Measurements from ENCODE around the gene MARCHF5. TPM values are rescaled to one million over a fixed set of nuclear protein-coding genes. Genes with fewer than 3 reads are reported as not detected.

Gene MARCHF5
- total RNA-seq, 6 donors from 2014 or later, result 8.4 to 56.5 (median 22.6) TPM

GRCh38 chr10:92303096-92303495 lies 12.1 kb downstream of the MARCHF5 start:
- Histone ChIP-seq H3K27me3 (no peaks in the 10 kb centered on the region), H3K4me1 (peaks cover 0 to 21% (median 1%) of the 10 kb centered on the region in 4 donors), H3K27ac (no peak overlapping the region), H3K9me3 (no peaks in the 10 kb centered on the region), H3K4me3 (no peak overlapping the region), H3K36me3 (peaks cover 0 to 6% (median 0%) of the 10 kb centered on the region in 4 donors)
- ATAC-seq (ENCODE audit: low FRiP score in 2 of 2), result no peak
- DNase-seq, result no peak
- no peak for TF ChIP-seq CTCF (IDR thresholded peaks at IDR 0.05)
- TF ChIP-seq POLR2AphosphoS5 (IDR thresholded peaks at IDR 0.05), result no peak
- TF ChIP-seq EP300 (IDR thresholded peaks at IDR 0.05), result no peak
- no peak for TF ChIP-seq POLR2A (IDR thresholded peaks at IDR 0.05)

GRCh38 chr10:92304061-92304460 lies 13.1 kb downstream of the MARCHF5 start:
- H3K4me1 ChIP-seq, result peaks cover 0 to 13% (median 1%) of the 10 kb centered on the region in 4 donors
- H3K9me3 ChIP-seq, result no peaks in the 10 kb centered on the region
- DNase-seq, result no peak
- 93 to 97% methylated on average over 1 of the region's 1 CpG for WGBS, 2 donors
- no peak for TF ChIP-seq POLR2AphosphoS5 (IDR thresholded peaks at IDR 0.05)
- TF ChIP-seq CTCF (IDR thresholded peaks at IDR 0.05), result no peak
- no peak for TF ChIP-seq POLR2A (IDR thresholded peaks at IDR 0.05)
- TF ChIP-seq EP300 (IDR thresholded peaks at IDR 0.05), result no peak
- peaks cover 0 to 6% (median 0%) of the 10 kb centered on the region in 4 donors for H3K36me3 ChIP-seq
- ATAC-seq (ENCODE audit: low FRiP score in 2 of 2), result no peak
- no peaks in the 10 kb centered on the region for H3K27me3 ChIP-seq
- no peak overlapping the region for H3K4me3 ChIP-seq
- H3K27ac ChIP-seq, result no peak overlapping the region

GRCh38 chr10:92305133-92306072 lies 14.4 kb downstream of the MARCHF5 start:
- DNase-seq, result no peak

GRCh38 chr10:92309272-92309671 lies 18.3 kb downstream of the MARCHF5 start:
- Histone ChIP-seq H3K9me3 (no peaks in the 10 kb centered on the region), H3K4me1 (peaks cover 0 to 6% (median 0%) of the 10 kb centered on the region in 4 donors), H3K36me3 (peaks cover 0 to 24% (median 2%) of the 10 kb centered on the region in 4 donors), H3K4me3 (no peak overlapping the region), H3K27me3 (no peaks in the 10 kb centered on the region), H3K27ac (no peak overlapping the region)
- 88 to 91% methylated on average over 1 of the region's 1 CpG for WGBS, 2 donors
- ATAC-seq (ENCODE audit: low FRiP score in 2 of 2), result no peak
- TF ChIP-seq EP300 (IDR thresholded peaks at IDR 0.05) (no peak), CTCF (IDR thresholded peaks at IDR 0.05) (no peak), POLR2A (IDR thresholded peaks at IDR 0.05) (no peak), POLR2AphosphoS5 (IDR thresholded peaks at IDR 0.05) (no peak)
- DNase-seq, result no peak

More at GRCh38 chr10:92305133-92306072, 14.4 kb downstream of the MARCHF5 start:
- no peak for ATAC-seq (ENCODE audit: low FRiP score in 2 of 2)
- H3K27me3 ChIP-seq, result no peaks in the 10 kb centered on the region
- peaks cover 0 to 6% (median 0%) of the 10 kb centered on the region in 4 donors for H3K36me3 ChIP-seq
- no peaks in the 10 kb centered on the region for H3K9me3 ChIP-seq
- TF ChIP-seq POLR2A (IDR thresholded peaks at IDR 0.05) (no peak), POLR2AphosphoS5 (IDR thresholded peaks at IDR 0.05) (no peak), EP300 (IDR thresholded peaks at IDR 0.05) (no peak), CTCF (IDR thresholded peaks at IDR 0.05) (no peak)
- H3K4me1 ChIP-seq, result peaks cover 0 to 12% (median 1%) of the 10 kb centered on the region in 4 donors
- WGBS, 2 donors, result 91 to 94% methylated on average over 13 of the region's 13 CpGs
- no peak overlapping the region for H3K27ac ChIP-seq
- H3K4me3 ChIP-seq, result no peak overlapping the region
